Gastroesophageal sphincter (tissue), 3 donors: ENCODE measurements around the gene EME1.

Experiments used
- EP300 ChIP-seq: sonication (generic); formaldehyde crosslinking; IDR thresholded peaks from one replicate; pipeline ENCODE4 v1.6.1; 2017; ENCODE audit warnings: antibody characterized with exemption, mild to moderate bottlenecking
- POLR2A ChIP-seq, 2 donors: fragments of 450-650 bp; IDR thresholded peaks; one replicate each; pipeline ENCODE4 v1.6.1; 2017; ENCODE audit warnings: antibody characterized with exemption in 2 of 2, mild to moderate bottlenecking in 2 of 2, moderate library complexity in 1 of 2
- POLR2AphosphoS5 ChIP-seq: sonication (generic); formaldehyde crosslinking; IDR thresholded peaks from one replicate; pipeline ENCODE4 v1.6.1; 2017; ENCODE audit warnings: antibody characterized with exemption
- TF ChIP-seq, protein P1 (sequence below), 4 experiments: fragments of 200-600 bp in 2 of 4; fragments of 450-650 bp in 2 of 4; sonication (generic) in 1 of 4; IDR thresholded peaks; one replicate each; pipeline ENCODE4 v1.5.1; 2017 to 2019; ENCODE audit warnings: antibody characterized with exemption in 4 of 4, mild to moderate bottlenecking in 2 of 4, moderate library complexity in 2 of 4

DNA sequence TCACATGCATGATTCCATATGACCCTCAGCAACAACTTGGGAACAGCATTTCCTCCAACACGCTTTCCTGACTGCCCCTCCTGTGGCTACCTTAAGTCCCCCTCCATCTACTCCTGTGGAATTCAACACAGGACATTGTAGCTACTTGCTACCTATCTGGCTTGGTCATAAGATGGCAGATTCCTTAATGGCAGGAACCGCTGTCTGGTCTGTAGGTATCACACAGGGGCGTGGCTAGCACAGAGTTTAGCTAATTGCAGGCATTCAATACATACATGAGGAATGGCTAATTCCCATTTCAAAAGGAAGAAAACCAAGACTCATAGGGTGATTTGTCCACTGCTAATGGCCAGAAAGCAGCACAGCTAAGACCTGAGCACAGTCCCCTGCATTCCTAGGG is 15.7 kb downstream of the EME1 start:
- TF ChIP-seq POLR2AphosphoS5: no peak
- TF ChIP-seq, protein P1, sequence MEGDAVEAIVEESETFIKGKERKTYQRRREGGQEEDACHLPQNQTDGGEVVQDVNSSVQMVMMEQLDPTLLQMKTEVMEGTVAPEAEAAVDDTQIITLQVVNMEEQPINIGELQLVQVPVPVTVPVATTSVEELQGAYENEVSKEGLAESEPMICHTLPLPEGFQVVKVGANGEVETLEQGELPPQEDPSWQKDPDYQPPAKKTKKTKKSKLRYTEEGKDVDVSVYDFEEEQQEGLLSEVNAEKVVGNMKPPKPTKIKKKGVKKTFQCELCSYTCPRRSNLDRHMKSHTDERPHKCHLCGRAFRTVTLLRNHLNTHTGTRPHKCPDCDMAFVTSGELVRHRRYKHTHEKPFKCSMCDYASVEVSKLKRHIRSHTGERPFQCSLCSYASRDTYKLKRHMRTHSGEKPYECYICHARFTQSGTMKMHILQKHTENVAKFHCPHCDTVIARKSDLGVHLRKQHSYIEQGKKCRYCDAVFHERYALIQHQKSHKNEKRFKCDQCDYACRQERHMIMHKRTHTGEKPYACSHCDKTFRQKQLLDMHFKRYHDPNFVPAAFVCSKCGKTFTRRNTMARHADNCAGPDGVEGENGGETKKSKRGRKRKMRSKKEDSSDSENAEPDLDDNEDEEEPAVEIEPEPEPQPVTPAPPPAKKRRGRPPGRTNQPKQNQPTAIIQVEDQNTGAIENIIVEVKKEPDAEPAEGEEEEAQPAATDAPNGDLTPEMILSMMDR (IDR thresholded peaks at IDR 0.05): no peak
- TF ChIP-seq POLR2A (IDR thresholded peaks at IDR 0.05): no peak
- no peak for TF ChIP-seq EP300
